Activated CD8-positive, alpha-beta memory T cell treated with anti-CD3 and anti-CD28 coated beads for 24 hours (primary cell): Measurements from ENCODE around the gene ELOVL3.
"Not testable (repeated sequence)": the region's sequence is repeated elsewhere in the genome, so short reads cannot be mapped to it uniquely, and the experiment has no call there.

ENCODE experiments used
- DNase-seq: peaks from one replicate; pipeline ENCODE4 v3.0.0-alpha.2; 2020

Gene ELOVL3

GRCh38 chr10:102225646-102226541 lies at the start of gene ELOVL3:
Gene ELOVL3, plus strand, starts transcription at chr10:102226299. Its CDS starts 250 bp downstream, at chr10:102226549.
- DNase-seq, result peak; percentile 88

GRCh38 chr10:102184606-102185005 lies 41.5 kb upstream of the ELOVL3 start:
- no peak for DNase-seq

GRCh38 chr10:102185272-102185671 lies 40.8 kb upstream of the ELOVL3 start:
- no peak for DNase-seq

GRCh38 chr10:102185811-102186527 lies 40.1 kb upstream of the ELOVL3 start:
- no peak for DNase-seq

GRCh38 chr10:102188298-102188940 lies 37.7 kb upstream of the ELOVL3 start:
- DNase-seq, result no peak

GRCh38 chr10:102188941-102189898 lies 36.9 kb upstream of the ELOVL3 start:
- not testable (repeated sequence) for DNase-seq

- DNase-seq, result no peak
Measured at GRCh38 chr10:102191956-102192355, 34.1 kb upstream of the ELOVL3 start.

GRCh38 chr10:102195296-102195870 lies 30.7 kb upstream of the ELOVL3 start:
- no peak for DNase-seq

GRCh38 chr10:102196893-102197292 lies 29.2 kb upstream of the ELOVL3 start:
- DNase-seq, result no peak

- DNase-seq, result no peak
Measured at GRCh38 chr10:102198027-102198426, 28.1 kb upstream of the ELOVL3 start.

GRCh38 chr10:102200751-102201640 lies 25.1 kb upstream of the ELOVL3 start:
- no peak for DNase-seq

- DNase-seq, result no peak
Measured at GRCh38 chr10:102202386-102202785, 23.7 kb upstream of the ELOVL3 start.

GRCh38 chr10:102208311-102209035 lies 17.6 kb upstream of the ELOVL3 start:
- no peak for DNase-seq

GRCh38 chr10:102211615-102212299 lies 14.3 kb upstream of the ELOVL3 start:
- DNase-seq, result no peak

- DNase-seq, result not testable (repeated sequence)
Measured at GRCh38 chr10:102213599-102213998, 12.5 kb upstream of the ELOVL3 start.

- no peak for DNase-seq
Measured at GRCh38 chr10:102219370-102219769, 6.7 kb upstream of the ELOVL3 start.

- DNase-seq, result no peak
Measured at GRCh38 chr10:102220612-102221011, 5.5 kb upstream of the ELOVL3 start.

GRCh38 chr10:102222797-102223196 lies 3.3 kb upstream of the ELOVL3 start:
- DNase-seq, result no peak

GRCh38 chr10:102226542-102226870 lies 407 bp downstream of the ELOVL3 start:
- DNase-seq, result no peak

GRCh38 chr10:102227050-102227449 lies 951 bp downstream of the ELOVL3 start:
- no peak for DNase-seq
